NCI-H524 treated with DMSO at 0.1 percent for 48 hours (cell line): ENCODE data around the gene GOLGA6L7.
A peak's percentile ranks its signal among the peaks of the same experiment; 100 is the strongest.
"Not testable (repeated sequence)": the region's sequence is repeated elsewhere in the genome, so short reads cannot be mapped to it uniquely, and the experiment has no call there.

Source experiments
- DNase-seq: peaks from one replicate; lab custom pipeline; 2025; lab: John Stamatoyannopoulos, UW

The GOLGA6L7 gene

DNA sequence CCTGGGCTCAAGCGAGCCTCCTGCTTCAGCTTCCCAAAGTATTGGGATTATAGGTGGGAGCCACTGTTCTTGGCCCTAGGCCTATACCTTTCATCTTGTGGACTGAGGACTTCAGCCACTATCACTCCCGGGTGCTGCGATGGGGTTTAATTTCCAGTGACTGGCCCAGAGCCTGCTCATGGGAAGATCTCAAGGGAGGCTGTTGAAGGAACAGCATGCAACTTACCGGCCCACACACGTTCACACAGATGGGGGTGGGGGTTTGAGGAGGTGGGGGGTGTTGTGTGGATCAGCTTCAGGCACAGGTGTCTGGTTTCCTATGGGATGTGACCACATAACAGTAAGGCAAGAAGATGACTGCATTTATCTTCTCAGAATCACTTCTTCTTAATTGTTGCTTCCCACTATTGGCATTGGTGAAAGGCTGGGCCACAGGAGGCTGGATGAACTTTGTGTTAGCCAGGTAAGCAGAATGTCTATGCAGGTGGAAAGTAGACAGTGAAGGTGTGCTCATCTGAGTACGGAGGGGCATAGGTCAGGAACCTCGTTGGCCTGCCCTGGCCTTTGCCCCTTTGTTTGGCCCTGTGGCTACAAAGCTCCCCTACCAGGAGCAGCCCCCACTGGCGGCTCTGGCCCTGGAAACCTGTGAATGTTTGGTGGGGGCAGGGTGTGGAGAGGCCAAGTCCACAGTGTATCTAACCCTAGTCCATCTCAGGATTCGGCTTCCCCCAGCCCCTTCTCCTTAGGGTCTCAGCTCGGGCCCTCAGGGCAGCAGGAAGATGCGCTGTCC lies 35.9 kb upstream of the GOLGA6L7 start:
- no peak for DNase-seq

GRCh38 chr15:28881600-28881999 lies 33.2 kb upstream of the GOLGA6L7 start:
- no peak for DNase-seq

GRCh38 chr15:28881170-28881569 lies 32.7 kb upstream of the GOLGA6L7 start:
- no peak for DNase-seq

DNA sequence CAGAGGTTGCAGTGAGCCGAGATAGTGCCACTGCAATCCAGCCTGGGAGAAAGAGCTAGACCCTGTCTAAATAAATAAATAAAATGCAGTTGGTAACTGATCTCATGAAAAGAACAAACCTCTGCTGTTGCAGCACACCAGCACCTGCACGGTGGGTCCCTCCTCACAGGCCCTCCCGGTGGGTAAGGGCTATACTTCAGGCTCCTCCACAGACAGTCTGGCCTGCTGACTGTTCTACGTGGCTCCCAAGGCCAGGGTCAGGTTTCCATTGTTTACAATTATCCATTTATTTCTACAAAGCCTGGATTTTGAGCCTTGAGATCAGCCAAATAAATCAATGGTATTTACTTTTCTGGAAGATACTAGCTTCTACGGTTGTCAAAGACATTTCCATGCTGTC lies 32.2 kb upstream of the GOLGA6L7 start:
- DNase-seq: no peak

DNA sequence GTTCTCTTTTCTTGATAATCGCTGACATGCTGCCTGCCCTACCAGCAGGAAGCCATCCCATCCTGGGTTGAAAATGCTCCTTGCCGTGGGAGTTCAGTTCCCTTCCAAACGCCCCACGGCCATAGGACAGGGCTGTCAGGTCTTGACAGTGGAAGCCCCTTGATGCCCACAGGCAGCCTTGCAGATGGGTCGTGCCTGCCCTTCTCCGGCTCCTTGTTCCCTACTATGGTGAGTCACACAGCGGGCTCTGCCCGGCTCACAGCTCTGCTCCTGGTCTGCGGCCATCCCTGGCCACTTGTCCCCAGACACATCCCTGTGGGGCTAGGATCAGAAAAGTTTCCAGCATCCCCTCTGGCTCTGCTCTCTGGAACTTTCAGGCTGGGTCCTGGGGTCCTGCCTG lies 31.1 kb upstream of the GOLGA6L7 start:
- DNase-seq: no peak

DNA sequence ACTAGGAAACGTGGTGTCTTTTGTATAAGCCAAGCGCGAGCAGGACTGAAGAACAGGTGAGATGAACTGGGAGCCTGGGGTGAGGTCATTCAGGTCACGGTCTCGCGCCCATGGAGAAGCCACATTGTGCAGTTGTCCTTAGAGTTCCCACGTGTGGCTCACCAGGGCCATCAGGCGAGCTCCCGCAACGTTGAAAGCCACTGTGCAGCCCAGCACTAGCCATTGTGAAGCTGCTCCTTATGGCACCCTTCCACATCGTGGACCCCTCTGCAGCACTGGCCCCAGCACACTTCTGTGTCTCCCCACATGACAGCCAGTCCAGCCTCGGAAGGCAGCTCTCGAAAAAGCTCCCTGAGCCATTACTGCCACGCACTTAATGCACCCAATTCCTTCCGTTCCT lies 29.8 kb upstream of the GOLGA6L7 start:
- no peak for DNase-seq

- no peak for DNase-seq
These were observed 28.4 kb upstream of the GOLGA6L7 start for GRCh38 chr15:28876845-28877185.

DNA sequence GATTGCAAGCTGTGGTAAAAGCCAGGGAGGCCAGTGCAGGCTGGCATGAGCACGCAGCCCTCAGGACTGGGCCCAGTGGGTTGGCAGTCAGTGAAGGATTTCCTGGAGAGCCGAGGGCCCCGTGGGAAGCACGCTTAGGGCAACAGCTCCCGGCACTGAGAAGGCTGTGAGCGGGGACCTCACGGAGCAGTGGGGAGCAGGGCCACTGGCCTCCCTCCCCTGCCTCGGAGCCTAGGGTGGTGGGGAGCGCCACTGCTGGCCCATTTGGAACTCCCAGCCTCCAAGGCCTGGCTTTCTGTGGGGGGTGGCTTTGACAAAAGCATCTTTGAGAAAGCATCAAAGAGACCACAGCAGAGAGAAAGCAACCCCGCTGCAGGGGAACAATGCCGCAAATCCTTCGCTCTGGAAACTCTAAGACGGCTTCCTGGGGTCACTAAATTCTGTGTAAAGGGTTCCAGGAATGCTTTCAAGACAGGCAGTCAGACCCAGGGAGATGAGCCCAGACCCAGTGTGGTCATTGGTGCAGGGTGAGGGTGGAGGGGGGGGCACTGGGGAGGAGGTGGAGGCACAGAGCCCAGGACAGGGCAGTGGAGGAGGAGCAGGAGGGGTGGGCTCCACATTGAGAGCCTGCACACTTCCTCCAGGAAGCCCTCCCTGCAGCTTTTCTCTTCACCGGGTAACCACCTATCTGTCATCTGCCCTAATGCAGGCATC lies 27.8 kb upstream of the GOLGA6L7 start:
- no peak for DNase-seq

DNA sequence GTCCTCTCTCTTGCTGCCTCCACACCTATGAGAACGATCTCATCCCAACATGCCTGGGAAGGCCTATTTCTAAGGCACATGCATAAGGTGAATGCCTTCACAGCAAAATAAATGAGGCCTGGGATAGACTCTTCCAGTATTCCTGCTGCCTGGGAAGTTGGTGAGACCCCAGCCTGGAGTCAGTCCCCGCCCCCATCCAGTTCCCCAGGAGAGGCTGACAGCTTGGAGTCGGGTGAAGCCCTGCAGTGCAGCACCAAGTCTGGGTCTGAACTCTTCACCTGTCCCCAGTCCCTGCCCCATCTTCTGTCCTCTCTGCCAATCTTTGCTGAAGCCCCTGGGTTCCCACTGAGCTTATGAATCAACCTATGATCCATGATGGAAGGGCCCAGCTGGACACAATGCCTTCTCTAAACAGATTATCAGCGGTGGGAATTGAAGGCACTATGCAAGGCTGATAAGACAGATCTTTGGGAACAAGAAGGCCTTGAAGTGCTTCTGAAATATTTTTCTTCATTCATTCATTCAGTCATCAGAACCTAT lies 27.1 kb upstream of the GOLGA6L7 start:
- no peak for DNase-seq

- peak; percentile 38 for DNase-seq
These were observed 25.2 kb upstream of the GOLGA6L7 start for GRCh38 chr15:28873585-28874190.

- DNase-seq: no peak
These were observed 24.6 kb upstream of the GOLGA6L7 start for GRCh38 chr15:28873006-28873405.

GRCh38 chr15:28871168-28871567 lies 22.7 kb upstream of the GOLGA6L7 start:
- no peak for DNase-seq

- peak; percentile 75 for DNase-seq
These were observed 20.4 kb upstream of the GOLGA6L7 start for GRCh38 chr15:28868744-28869345.

DNA sequence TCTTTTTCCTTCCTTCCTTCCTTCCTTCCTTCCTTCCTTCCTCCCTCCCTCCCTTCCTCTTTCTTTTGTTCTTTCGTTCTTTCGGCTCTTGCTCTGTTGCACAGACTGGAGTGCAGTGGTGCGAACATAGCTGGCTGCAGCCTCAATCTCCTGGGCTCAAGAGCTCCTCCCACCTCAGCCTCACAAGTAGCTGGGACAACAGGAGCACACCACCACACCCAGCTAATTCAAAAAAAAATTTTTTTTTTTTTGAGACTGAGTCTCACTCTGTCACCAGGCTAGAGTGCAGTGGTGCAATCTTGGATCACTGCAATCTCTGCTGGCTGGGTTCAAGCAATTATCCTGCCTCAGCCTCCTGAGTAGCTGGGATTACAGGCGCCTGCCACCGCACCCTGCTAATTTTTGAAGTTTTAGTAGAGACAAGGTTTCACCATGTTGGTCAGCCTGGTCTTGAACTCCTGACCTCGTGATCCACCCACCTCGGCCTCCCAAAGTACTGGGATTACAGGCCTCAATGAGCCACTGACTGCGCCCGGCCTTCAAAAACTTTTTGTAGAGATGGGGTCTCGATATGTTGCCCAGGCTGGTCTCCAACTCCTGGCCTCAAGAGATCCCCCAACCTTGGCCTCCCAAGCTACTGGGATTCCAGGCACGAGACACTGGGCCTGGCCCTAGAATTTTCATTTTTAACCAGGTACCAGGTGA lies 13.3 kb upstream of the GOLGA6L7 start:
- DNase-seq: not testable (repeated sequence)

DNA sequence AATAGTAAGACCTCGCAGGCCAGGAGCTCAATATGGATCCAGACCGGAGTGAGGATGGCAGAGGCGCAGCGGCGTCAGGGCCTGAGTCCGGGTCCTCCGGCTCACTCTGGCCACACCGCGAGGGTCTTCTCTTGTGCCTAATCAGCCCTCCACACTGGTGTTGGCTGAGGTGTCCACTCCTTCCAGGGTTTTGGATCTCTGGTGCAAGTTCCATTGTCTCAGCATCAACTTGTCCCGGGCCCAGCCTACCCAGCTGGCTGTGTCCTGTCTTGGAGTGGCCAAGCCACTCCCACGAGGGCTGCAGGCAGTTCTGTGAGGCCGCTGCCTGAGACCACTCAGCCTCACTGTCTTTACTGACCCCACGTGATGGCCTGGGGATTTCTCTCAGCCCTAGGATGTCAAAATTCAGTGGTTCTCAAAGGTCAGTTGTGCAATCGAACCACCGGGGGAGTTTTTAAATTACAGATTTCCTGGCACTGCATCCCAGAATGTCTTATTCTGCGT lies 12.6 kb upstream of the GOLGA6L7 start:
- DNase-seq: no peak

GRCh38 chr15:28854578-28854977 lies 6.1 kb upstream of the GOLGA6L7 start:
- DNase-seq: not testable (repeated sequence)

- not testable (repeated sequence) for DNase-seq
These were observed 5.2 kb upstream of the GOLGA6L7 start for GRCh38 chr15:28853654-28854053.

- DNase-seq: not testable (repeated sequence)
These were observed 1.3 kb upstream of the GOLGA6L7 start for GRCh38 chr15:28849766-28850165.

- not testable (repeated sequence) for DNase-seq
These were observed 827 bp upstream of the GOLGA6L7 start for GRCh38 chr15:28849271-28849670.

DNA sequence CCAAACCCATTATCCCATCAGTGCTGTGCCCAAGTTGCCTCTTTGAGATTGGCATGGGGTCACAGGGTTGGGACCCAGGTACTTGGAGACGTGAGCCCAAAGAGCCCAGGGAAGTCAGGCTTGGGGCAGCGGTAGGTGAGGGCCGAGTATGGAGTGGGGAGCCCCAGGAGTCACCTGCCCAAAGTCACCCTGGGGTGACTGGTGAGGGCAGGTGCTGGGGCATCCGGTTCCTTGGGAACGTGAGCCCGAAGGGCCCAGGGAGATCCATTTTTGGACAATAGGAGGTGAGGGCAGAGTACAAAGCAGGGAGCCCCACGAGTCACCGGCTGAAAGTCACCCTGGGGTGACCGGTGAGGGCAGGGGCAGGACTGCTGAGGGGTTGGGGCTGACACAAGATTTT lies 485 bp downstream of the GOLGA6L7 start:
- DNase-seq: not testable (repeated sequence)

DNA sequence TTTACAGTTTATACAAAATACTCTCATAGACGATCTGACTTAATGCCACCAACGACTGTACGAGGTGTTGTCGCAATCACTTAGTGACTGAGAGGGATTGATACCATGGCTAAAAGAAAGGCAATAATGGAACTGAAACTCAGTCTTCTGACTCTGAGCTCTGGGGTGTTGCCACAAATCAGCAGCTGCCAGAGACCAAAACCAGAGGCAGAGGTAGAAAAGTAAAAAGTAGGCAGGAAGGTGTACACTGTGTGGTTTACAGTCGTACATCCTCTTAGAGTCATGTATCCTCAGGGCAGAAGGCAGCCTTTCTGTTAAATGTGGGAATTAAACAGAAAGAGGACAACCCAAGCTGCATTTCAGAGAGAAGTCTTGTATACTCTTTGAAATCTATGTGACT lies 1.2 kb downstream of the GOLGA6L7 start:
- DNase-seq: not testable (repeated sequence)

DNA sequence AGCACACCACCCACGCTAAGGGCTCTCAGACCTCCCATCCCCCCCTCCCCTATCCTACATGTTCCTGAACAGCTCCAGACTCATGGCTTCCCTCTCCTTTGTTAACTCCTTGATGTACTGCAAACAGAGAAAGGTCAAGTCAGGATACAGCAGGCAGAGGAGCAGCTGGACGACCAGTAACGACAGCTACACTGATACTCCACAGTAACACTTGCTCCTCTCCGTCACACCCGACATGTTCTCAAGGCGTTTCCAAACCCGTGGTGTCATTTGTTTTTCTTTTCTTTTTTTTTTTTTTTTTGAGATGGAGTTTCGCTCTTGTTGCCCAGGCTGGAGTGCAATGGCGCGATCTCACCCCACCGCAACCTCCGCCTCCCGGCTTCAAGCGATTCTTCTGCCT lies 4.3 kb downstream of the GOLGA6L7 start:
- not testable (repeated sequence) for DNase-seq
